Skeletal muscle satellite cell (primary cell): ENCODE data around the gene RHOC.

Source experiments
- H3K27me3 ChIP-seq: 2 replicates; pipeline ENCODE4 v1.7.0; 2013; ENCODE audit warnings: low read length; ENCODE audit not compliant: control insufficient read depth, insufficient read depth
- H3K36me3 ChIP-seq: 2 replicates; pipeline ENCODE4 v1.7.0; 2013; ENCODE audit warnings: mild to moderate bottlenecking, control low read depth, low read length; ENCODE audit not compliant: insufficient read depth
- H3K4me1 ChIP-seq: 2 replicates; pipeline ENCODE4 v1.7.0; 2013; ENCODE audit warnings: low read length; ENCODE audit not compliant: control insufficient read depth, insufficient read depth
- H3K4me2 ChIP-seq: 2 replicates; pipeline ENCODE4 v1.7.0; 2013; ENCODE audit warnings: mild to moderate bottlenecking, low read length
- H3K4me3 ChIP-seq: 2 replicates; pipeline ENCODE4 v1.7.0; 2013; ENCODE audit warnings: low read length
- H3K9ac ChIP-seq: 2 replicates; pipeline ENCODE4 v1.7.0; 2013; ENCODE audit warnings: mild to moderate bottlenecking, low read depth, low read length, moderate library complexity
- H3K9me3 ChIP-seq: replicated peaks from 2 replicates; pipeline ENCODE4 v1.7.0; 2013; ENCODE audit warnings: mild to moderate bottlenecking, control low read depth, low read length

Gene RHOC

DNA sequence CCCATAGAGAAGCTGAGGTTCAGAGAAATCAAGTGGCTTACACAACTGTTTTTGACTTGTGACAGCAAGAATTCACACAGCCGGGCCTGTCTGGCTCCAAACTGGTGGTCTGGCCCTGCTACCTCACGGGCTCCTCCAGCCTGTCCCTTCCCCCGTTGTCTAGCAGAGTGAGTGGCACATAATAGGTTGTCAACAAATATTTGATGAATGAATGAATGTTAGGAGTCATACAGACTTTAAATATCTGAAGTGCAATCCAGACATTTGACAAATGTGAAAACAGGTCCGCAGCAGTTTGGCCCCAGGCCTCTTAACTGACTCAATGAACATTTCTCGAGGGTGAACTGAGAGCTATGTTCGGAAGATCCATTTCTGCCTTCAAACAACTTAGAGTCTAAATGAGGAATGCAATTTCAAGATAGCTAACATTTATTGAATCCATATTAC is 1.1 kb upstream of the RHOC start:
- H3K9me3 ChIP-seq: no peaks in the 10 kb centered on the region
- peaks cover 22% of the 10 kb centered on the region for H3K4me1 ChIP-seq
- peak overlapping the region; percentile 91 for H3K4me2 ChIP-seq
- H3K36me3 ChIP-seq: peaks cover 13% of the 10 kb centered on the region
- peak overlapping the region; percentile 96 for H3K9ac ChIP-seq
- H3K4me3 ChIP-seq: no peak overlapping the region
- H3K27me3 ChIP-seq: no peaks in the 10 kb centered on the region

DNA sequence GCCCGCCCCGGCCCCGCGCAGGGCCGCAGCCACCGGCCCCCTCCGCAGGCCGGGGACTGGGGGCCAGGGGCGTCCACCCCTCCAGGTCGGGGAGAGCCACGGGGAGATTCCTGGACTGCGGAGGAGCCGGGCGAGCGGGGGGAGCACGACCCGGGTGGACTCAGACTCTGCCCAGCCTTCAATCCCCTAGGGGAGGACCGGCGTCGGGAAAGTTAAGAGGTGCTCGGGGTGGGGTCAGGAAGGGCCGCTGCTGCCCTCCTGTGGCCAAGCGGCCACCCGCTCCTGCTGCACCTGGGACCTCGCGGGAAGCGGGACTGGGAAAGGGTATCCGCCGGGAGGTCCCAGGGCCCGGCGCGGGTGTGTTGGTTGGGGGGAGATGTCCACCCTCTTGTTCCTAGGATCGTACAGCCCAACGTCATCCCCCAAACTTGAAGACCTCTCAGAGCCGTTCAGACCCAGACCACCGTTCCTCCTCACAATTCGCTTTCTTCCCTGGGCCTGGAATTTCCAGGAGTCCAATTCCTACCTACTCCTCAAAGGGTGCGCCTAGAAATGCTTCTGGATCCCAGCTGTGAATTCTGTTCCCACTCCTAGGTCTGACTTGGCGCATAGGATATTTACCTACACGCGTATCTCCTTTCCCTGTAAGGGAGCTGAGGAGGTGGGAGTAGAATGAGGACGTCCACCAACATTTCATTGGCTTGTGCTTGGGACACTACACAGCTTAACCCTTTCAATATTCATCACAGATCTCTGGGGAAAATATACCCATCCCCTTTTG is 484 bp upstream of the RHOC start:
- peaks cover 19% of the 10 kb centered on the region for H3K36me3 ChIP-seq
- no peaks in the 10 kb centered on the region for H3K9me3 ChIP-seq
- H3K4me3 ChIP-seq: peak overlapping the region; percentile 93
- peaks cover 28% of the 10 kb centered on the region for H3K4me1 ChIP-seq
- H3K9ac ChIP-seq: peak overlapping the region; percentile 96
- no peaks in the 10 kb centered on the region for H3K27me3 ChIP-seq
- peak overlapping the region; percentile 91 for H3K4me2 ChIP-seq

DNA sequence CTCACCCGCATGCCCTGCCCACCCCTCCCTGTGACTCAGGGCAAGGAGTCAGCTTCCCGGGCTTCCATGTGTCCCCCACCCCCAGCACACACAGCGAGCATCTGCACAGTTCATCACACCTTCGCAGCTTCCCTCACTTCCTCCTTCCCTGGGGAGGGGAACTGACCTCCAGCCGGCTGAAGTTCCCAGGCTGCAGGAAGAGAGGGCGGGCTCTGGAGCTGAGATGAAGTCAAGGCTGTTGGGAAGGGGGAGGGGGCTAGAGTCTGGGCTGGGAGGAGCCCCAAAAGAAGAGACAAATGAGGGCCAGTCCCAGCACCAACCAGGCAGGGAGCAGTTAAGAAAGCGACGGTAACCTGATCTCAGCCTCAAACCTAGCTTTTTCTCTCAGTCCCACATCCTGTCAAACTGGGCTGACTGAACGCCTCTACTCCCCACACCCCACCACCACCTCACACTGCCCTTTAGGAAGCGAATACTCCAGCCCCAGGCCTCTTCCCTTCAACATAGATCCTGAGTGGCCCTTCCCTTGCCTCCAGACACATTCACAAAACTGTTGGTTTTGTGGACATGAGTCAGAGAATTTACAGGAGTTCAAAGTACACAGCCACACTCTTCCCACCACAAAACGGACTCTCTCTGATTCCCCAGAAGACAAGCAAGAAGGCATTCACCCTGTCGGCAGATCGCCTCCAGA is 1.8 kb downstream of the RHOC start:
- peaks cover 51% of the 10 kb centered on the region for H3K4me1 ChIP-seq
- H3K4me3 ChIP-seq: peak overlapping the region; percentile 93
- H3K27me3 ChIP-seq: no peaks in the 10 kb centered on the region
- peaks cover 41% of the 10 kb centered on the region for H3K36me3 ChIP-seq
- peak overlapping the region; percentile 91 for H3K4me2 ChIP-seq
- peak overlapping the region; percentile 96 for H3K9ac ChIP-seq
- no peaks in the 10 kb centered on the region for H3K9me3 ChIP-seq

DNA sequence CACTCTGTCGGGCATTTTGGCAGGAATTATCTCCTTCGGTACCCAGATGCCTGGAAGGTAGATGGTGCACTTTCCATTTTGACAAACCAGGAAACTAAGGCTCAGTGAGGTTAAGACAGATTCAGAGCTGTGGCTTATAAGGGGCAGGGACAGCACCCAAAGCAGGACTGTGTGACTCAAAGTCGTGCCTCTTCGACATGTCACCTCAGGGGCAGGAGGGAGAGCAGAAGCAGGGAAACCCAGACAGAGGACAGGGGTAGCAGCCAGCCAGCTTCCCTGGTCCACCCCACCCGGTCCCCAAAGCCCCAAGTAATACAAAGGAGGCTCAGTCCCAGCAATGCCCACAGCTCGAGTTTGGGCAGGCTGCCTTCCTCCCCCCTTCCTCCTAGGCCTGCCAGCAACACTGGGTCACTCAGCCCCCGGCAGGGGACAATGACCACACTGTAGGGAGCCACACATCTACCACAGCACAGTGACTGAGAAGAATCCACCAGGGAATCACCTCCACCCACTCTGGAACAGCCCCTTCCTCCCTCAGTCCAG is 2.5 kb downstream of the RHOC start:
- Histone ChIP-seq H3K36me3 (peaks cover 47% of the 10 kb centered on the region), H3K4me1 (peaks cover 55% of the 10 kb centered on the region), H3K4me3 (peak overlapping the region; percentile 93), H3K9me3 (no peaks in the 10 kb centered on the region), H3K27me3 (no peaks in the 10 kb centered on the region), H3K4me2 (peak overlapping the region; percentile 91), H3K9ac (peak overlapping the region; percentile 96)

DNA sequence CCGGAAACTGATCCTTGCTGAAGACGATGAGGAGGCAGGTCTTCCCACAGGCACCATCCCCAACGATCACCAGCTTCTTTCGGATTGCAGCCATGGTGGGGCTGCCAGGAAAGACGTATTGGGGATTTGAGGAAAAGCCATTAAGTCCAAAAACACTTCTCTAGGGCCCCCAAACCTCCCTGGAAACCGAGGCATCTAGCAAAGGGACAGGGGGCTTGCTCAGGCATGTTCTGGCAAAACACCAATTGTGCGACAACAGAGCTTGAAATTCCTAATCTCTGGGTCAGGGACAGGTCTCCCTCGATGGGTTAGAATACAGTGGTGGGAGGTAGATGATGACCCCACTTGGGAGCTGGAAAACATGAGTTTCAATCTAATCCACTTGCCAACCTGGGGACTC is 3.2 kb downstream of the RHOC start:
- peaks cover 50% of the 10 kb centered on the region for H3K36me3 ChIP-seq
- peak overlapping the region; percentile 96 for H3K9ac ChIP-seq
- peak overlapping the region; percentile 91 for H3K4me2 ChIP-seq
- H3K9me3 ChIP-seq: no peaks in the 10 kb centered on the region
- no peak overlapping the region for H3K4me3 ChIP-seq
- H3K4me1 ChIP-seq: peaks cover 55% of the 10 kb centered on the region
- H3K27me3 ChIP-seq: no peaks in the 10 kb centered on the region

DNA sequence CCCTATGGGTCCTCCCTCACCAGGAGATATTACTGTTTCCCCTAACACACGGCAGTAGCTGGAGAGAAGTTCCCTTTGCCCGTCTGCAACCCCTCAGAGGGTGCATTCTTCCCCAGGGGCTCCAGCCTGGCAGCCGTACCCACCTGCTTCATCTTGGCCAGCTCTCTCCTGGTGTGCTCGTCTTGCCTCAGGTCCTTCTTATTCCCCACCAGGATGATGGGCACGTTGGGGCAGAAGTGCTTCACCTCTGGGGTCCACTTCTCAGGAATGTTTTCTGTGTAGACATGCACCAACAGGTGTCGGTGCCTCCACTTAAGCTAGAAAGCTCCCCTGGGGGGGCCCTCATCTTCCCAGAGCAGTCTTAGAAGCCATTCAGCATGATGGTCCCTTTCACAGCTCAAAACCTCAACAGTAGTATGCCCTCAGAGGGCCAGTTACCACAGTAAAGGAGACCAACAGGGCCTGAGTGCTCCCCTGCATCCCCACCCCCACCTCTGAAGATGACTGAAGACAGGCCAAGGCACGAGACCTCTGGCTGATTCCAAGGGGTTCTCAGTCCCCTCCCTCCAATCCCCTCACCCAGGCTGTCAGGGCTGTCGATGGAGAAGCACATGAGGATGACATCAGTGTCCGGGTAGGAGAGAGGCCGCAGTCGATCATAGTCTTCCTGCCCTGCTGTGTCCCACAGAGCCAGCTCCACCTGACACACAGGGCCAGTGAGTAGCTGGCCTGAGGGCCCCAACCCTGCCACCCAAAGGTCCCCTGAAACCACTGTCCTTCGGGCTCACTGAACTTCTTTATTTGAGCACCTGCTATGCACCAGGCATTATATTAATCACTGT is 4.3 kb downstream of the RHOC start:
- no peaks in the 10 kb centered on the region for H3K9me3 ChIP-seq
- H3K4me2 ChIP-seq: peak overlapping the region; percentile 14
- no peak overlapping the region for H3K4me3 ChIP-seq
- no peak overlapping the region for H3K9ac ChIP-seq
- peaks cover 55% of the 10 kb centered on the region for H3K36me3 ChIP-seq
- peaks cover 53% of the 10 kb centered on the region for H3K4me1 ChIP-seq
- no peaks in the 10 kb centered on the region for H3K27me3 ChIP-seq

DNA sequence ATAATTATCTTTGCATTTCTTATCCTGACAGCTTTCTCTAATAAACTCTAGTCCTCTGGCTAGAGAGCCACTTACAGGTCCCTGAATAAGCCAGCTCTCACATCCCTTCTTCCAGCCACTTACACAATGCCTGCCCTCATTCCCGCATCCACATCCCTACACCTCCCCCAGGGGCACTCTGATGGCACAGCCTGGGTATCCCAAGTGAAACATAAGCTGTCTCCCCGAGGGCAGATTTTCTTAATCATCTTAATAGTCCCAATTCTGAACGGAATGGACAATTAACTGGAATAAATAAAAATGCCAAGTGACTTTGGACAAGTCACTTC is 4.9 kb downstream of the RHOC start:
- Histone ChIP-seq H3K9ac (peak overlapping the region; percentile 29), H3K36me3 (peaks cover 55% of the 10 kb centered on the region), H3K27me3 (no peaks in the 10 kb centered on the region), H3K4me1 (peaks cover 50% of the 10 kb centered on the region), H3K9me3 (no peaks in the 10 kb centered on the region), H3K4me2 (no peak overlapping the region), H3K4me3 (no peak overlapping the region)

DNA sequence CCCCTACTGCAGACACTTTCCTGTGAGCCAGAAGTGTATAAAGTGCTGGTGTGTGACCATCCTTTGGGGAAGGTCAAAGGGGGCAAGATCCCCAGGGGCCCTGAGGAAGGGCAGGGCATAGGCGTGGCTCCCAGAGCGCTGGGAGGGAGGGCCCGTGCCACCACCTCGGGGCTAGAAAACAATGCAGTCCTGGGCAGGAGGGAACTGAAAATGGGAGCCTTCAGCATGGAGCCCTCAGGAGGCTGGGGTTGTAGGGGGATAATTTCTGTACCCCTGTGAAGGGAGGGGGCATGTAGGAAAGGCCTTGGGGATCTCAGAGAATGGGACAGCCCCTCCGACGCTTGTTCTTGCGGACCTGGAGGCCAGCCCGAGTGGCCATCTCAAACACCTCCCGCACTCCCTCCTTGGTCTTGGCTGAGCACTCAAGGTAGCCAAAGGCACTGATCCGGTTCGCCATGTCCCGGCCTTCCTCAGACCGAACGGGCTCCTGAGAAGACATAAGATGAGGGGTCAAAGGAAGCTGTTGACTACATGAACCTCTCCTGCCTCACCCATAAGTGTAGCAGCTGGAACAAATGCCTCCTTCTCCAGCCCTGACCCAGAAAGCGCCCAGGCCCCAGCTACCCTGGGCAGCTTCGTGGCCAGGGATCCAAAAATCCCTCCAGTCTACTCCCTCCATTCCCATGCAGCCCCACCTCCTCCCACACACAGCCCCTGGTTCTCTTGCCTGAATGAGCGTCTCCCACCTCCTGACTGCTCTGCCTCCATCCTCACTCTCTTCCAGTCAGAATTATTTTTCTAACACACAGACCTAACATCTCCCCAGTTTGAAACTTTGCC is 5.5 kb downstream of the RHOC start:
- no peaks in the 10 kb centered on the region for H3K9me3 ChIP-seq
- no peaks in the 10 kb centered on the region for H3K27me3 ChIP-seq
- H3K4me1 ChIP-seq: peaks cover 50% of the 10 kb centered on the region
- H3K36me3 ChIP-seq: peaks cover 58% of the 10 kb centered on the region
- peak overlapping the region; percentile 78 for H3K4me2 ChIP-seq
- peak overlapping the region; percentile 41 for H3K4me3 ChIP-seq
- peak overlapping the region; percentile 54 for H3K9ac ChIP-seq

DNA sequence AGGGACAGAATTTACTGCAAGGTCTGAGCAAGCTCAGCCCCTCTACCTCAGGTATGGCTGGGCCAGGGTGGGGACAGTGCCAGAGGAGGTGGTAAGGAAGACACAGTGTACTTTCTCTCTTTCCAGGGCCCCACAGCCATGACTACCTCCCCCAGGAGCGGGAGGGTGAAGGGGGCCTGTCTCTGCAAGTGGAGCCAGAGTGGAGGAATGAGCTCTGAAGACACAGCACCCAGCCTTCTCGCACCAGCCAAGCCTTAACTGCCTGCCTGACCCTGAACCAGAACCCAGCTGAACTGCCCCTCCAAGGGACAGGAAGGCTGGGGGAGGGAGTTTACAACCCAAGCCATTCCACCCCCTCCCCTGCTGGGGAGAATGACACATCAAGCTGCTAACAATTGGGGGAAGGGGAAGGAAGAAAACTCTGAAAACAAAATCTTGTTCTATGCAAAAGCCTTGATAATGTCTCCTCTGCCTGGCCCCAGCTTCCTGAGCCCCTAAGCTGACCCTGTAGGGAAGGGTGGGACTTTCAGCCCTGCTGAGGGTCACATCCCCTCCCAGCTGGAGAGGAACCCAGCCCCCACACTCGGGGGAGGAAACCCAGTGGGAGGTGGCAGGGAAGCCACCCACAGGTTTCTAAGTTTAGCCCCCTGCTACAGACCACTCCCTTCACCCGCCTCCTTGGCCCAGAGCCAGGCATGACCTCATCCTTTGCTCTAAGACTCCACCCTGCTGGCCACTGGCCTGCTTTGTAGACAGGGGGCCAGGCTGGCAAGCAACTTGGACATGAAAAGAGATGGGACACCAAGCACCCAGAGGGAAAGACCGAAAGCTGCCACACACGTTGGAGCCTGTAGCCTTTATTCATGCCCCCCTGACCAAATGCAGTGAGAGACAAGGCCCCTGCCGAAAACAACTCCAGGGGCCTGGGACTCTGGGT is 6.4 kb downstream of the RHOC start:
- peak overlapping the region; percentile 54 for H3K9ac ChIP-seq
- no peaks in the 10 kb centered on the region for H3K27me3 ChIP-seq
- no peaks in the 10 kb centered on the region for H3K9me3 ChIP-seq
- peaks cover 62% of the 10 kb centered on the region for H3K36me3 ChIP-seq
- H3K4me3 ChIP-seq: peak overlapping the region; percentile 48
- peak overlapping the region; percentile 78 for H3K4me2 ChIP-seq
- H3K4me1 ChIP-seq: peaks cover 50% of the 10 kb centered on the region
